Endothelial cell of umbilical vein (primary cell): ENCODE results near the gene MAS1L. TPM values are rescaled to one million over a fixed set of nuclear protein-coding genes. Genes with fewer than 3 reads are reported as not detected.

Source experiments
- BruUV-seq: library from RNA; stranded (reverse); fragments of 400-500 nt; replicated peaks from 2 replicates; lab custom pipeline; 2021; lab: Mats Ljungman, UMichigan
- CTCF ChIA-PET: fragments of 300-600, 350-600 bp; sonication (Branson Sonifier 250); formaldehyde crosslinking; loops from one replicate; lab custom pipeline; 2021; ENCODE audit warnings: antibody characterized with exemption, inconsistent platforms; lab: Charles Lee
- POLR2A ChIA-PET: fragments of 300-600, 350-600 bp; sonication (Branson Sonifier 250); formaldehyde crosslinking; loops from one replicate; lab custom pipeline; 2021; ENCODE audit warnings: antibody characterized with exemption, inconsistent platforms; lab: Charles Lee
- DNase-seq: peaks from one replicate; pipeline ENCODE4 v3.0.0-alpha.2; 2011; ENCODE audit warnings: low read depth, low spot score
- FAIRE-seq: peaks from 2 replicates; lab custom pipeline; 2011; peaks lifted over from hg19 to GRCh38; lab: Jason Lieb, UNC
- H2AFZ ChIP-seq: 2 replicates; pipeline ENCODE4 v1.6.0; 2012; ENCODE audit warnings: low read depth, low read length, control low read depth, inconsistent platforms
- H3K27ac ChIP-seq: 2 replicates; pipeline ENCODE4 v1.5.1; 2011; ENCODE audit warnings: low read depth, mild to moderate bottlenecking, control low read depth, low read length, moderate library complexity; ENCODE audit not compliant: insufficient read depth
- H3K27me3 ChIP-seq, 2 experiments: 2 replicates each; pipeline versions ENCODE4 v1.6.0 to v1.6.1; 2011; ENCODE audit warnings: low read length in 2 of 2, mixed read lengths in 1 of 2; ENCODE audit not compliant: control insufficient read depth in 2 of 2, insufficient read depth in 2 of 2
- H3K36me3 ChIP-seq, 2 experiments: 2 replicates in 1 of 2; 3 replicates in 1 of 2; pipeline ENCODE4 v1.5.1; 2011; ENCODE audit warnings: low read length in 2 of 2, mild to moderate bottlenecking in 1 of 2, moderate library complexity in 1 of 2; ENCODE audit not compliant: control insufficient read depth in 2 of 2, insufficient read depth in 2 of 2; ENCODE audit errors: extremely low read depth in 1 of 2
- H3K4me1 ChIP-seq: 3 replicates; pipeline ENCODE4 v1.5.1; 2011; ENCODE audit warnings: mild to moderate bottlenecking, low read length; ENCODE audit not compliant: control insufficient read depth, insufficient read depth; ENCODE audit errors: extremely low read depth
- H3K4me2 ChIP-seq: 2 replicates; pipeline ENCODE4 v1.6.1; 2011; ENCODE audit warnings: low read length, control low read depth, mixed read lengths; ENCODE audit not compliant: insufficient read depth
- H3K4me3 ChIP-seq, 3 experiments: fragments of 200-600 bp in 1 of 3; sonication (generic), shearing (Covaris generic) in 1 of 3; replicated peaks in 1 of 3; 2 replicates each; pipeline ENCODE4 v1.5.1; 2011 to 2016; ENCODE audit warnings: control low read depth in 3 of 3, low read length in 3 of 3, mild to moderate bottlenecking in 2 of 3, inconsistent platforms in 1 of 3, low read depth in 1 of 3, moderate library complexity in 1 of 3; ENCODE audit not compliant: insufficient read depth in 1 of 3
- H3K79me2 ChIP-seq: 2 replicates; pipeline ENCODE4 v1.6.0; 2012; ENCODE audit warnings: low read length, inconsistent platforms; ENCODE audit not compliant: control insufficient read depth, insufficient read depth
- H3K9ac ChIP-seq: replicated peaks from 2 replicates; pipeline ENCODE3; 2011; ENCODE audit warnings: low read length, control low read depth; ENCODE audit not compliant: insufficient read depth; ENCODE audit errors: extremely low read depth
- H3K9me1 ChIP-seq: replicated peaks from 3 replicates; pipeline ENCODE4 v1.6.0; 2011; ENCODE audit warnings: mild to moderate bottlenecking, low read length; ENCODE audit not compliant: control insufficient read depth, insufficient read depth; ENCODE audit errors: extremely low read depth
- H3K9me3 ChIP-seq: replicated peaks from 2 replicates; pipeline ENCODE4 v1.5.1; 2012; ENCODE audit warnings: low read length, inconsistent platforms; ENCODE audit not compliant: control insufficient read depth, insufficient read depth
- H4K20me1 ChIP-seq: replicated peaks from 2 replicates; pipeline ENCODE3; 2011; ENCODE audit warnings: mild to moderate bottlenecking, low read length; ENCODE audit not compliant: control insufficient read depth, insufficient read depth; ENCODE audit errors: extremely low read depth
- FOS ChIP-seq: IDR thresholded peaks from 2 replicates; pipeline ENCODE4 v1.6.1; 2011; ENCODE audit warnings: mild to moderate bottlenecking, low read length, moderate library complexity, borderline replicate concordance; ENCODE audit not compliant: insufficient read depth
- GATA2 ChIP-seq: IDR thresholded peaks from 2 replicates; pipeline ENCODE4 v1.7.0; 2011; ENCODE audit warnings: low read depth, mild to moderate bottlenecking, moderate library complexity, mixed read lengths, low read length; ENCODE audit not compliant: insufficient read length, insufficient read depth
- JUN ChIP-seq: IDR thresholded peaks from 2 replicates; pipeline ENCODE4 v1.6.1; 2011; ENCODE audit warnings: borderline replicate concordance, low read depth; ENCODE audit not compliant: insufficient read length, insufficient read depth
- MYC ChIP-seq: IDR thresholded peaks from one replicate; pipeline ENCODE4 v1.6.1; 2011; ENCODE audit warnings: mild to moderate bottlenecking, low read depth, low read length
- dilution Hi-C: fragments of 300-500 bp; cut with MboI; formaldehyde crosslinking; loops from one replicate; pipeline ENCODE4 v1.15.0; 2019; ENCODE audit warnings: low sequenced_read_pairs; ENCODE audit not compliant: extremely low pct_ligation_motif_present
- intact Hi-C: fragments of 100-400 bp; cut with micrococcal nuclease; formaldehyde crosslinking; loops from one replicate; pipeline ENCODE4 v1.10.0; 2022
- polyA plus RNA-seq, 4 experiments: library from polyadenylated mRNA; depleted of rRNA in 3 of 4; stranded (reverse) in 3 of 4; unstranded in 1 of 4; fragments of >200 nt; gene quantifications; 2 replicates each; pipeline versions ENCODE4 v1.2.1 to v1.2.3, GENCODE V29; 2011 to 2012; ENCODE audit warnings: missing spikeins in 1 of 4
- total RNA-seq: library from RNA; stranded (reverse); gene quantifications from 2 replicates; pipeline ENCODE4 v1.2.3, GENCODE V29; 2021
- TF ChIP-seq, protein P1 (sequence below): IDR thresholded peaks from 2 replicates; pipeline ENCODE4 v1.6.1; 2011; ENCODE audit not compliant: insufficient read depth, insufficient read length
- TF ChIP-seq, protein P2 (sequence below), 2 donors: IDR thresholded peaks; 1 replicate in 1 of 2; 2 replicates in 1 of 2; pipeline ENCODE4 v1.5.1; 2011; ENCODE audit warnings: low read length in 2 of 2, mild to moderate bottlenecking in 2 of 2, moderate library complexity in 2 of 2, control low read depth in 1 of 2, inconsistent platforms in 1 of 2, low read depth in 1 of 2; ENCODE audit not compliant: insufficient read depth in 1 of 2; ENCODE audit errors: extremely low read depth in 1 of 2

MAS1L gene
- total and polyA plus RNA-seq, 2 donors (not counting 3 experiments of a cell fraction or from before 2014, with no cell fraction given): not detected

DNA sequence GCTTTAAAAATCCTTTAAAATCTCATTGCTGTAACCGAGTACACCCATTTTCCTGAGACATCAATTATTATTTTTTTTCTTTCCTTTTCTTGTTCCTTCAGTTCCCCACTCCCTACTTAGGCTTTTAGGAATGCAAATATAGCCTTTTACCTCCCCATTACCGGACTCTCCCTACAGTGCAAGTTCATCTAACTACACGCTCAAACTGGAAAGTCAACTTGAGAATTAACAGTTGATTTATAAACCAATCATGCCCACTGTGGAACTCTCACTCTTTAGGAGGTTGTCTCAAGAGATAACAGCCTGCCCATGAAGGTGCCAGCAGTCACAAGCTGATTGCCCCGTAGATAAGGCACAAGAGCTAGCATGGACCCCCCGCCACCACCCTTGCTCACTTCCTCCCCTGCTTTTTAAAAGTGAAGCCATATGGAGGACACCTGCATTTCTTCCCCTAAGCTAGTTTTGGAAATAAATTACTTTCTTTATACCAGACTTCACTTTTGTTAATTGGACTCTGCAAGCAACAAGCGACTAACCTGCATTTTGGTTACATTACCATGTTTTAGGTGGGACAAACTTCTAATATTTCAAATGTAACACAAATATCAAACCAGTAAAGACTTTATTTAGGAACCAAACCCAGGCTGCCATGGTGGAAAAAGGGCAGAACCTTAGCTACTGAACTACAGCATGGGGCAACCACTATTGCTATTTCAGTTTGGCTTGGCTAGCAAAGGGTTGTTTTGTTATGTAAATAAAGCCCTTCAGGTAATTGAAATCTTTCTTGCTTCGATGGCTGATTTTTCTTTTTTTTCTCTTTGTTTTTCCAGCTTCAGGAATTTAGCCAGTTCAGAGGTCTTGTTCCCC lies 36.9 kb upstream of the MAS1L start:
- Histone ChIP-seq H4K20me1 (no peaks in the 10 kb centered on the region), H3K4me3 (no peak overlapping the region), H3K36me3 (no peaks in the 10 kb centered on the region), H3K9ac (no peak overlapping the region), H3K9me3 (no peaks in the 10 kb centered on the region), H3K9me1 (no peaks in the 10 kb centered on the region), H3K27ac (no peak overlapping the region), H3K79me2 (no peaks in the 10 kb centered on the region), H3K4me1 (no peaks in the 10 kb centered on the region), H3K4me2 (no peak overlapping the region), H2AFZ (no peak overlapping the region), H3K27me3 (no peaks in the 10 kb centered on the region)
- no peak for FAIRE-seq
- ChIA-PET CTCF (no interaction called here), POLR2A (no interaction called here)
- no peak for DNase-seq
- intact Hi-C loops: loop anchor here (5.0 kb wide), 1 partner anchor 762 kb away; no protein-coding TSS in a partner anchor
- TF ChIP-seq, protein P1, sequence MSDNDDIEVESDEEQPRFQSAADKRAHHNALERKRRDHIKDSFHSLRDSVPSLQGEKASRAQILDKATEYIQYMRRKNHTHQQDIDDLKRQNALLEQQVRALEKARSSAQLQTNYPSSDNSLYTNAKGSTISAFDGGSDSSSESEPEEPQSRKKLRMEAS: no peak
- TF ChIP-seq MYC: no peak
- TF ChIP-seq GATA2: no peak
- no peak for TF ChIP-seq FOS
- BruUV-seq: no TSS peak
- dilution Hi-C loops: no loop called here

DNA sequence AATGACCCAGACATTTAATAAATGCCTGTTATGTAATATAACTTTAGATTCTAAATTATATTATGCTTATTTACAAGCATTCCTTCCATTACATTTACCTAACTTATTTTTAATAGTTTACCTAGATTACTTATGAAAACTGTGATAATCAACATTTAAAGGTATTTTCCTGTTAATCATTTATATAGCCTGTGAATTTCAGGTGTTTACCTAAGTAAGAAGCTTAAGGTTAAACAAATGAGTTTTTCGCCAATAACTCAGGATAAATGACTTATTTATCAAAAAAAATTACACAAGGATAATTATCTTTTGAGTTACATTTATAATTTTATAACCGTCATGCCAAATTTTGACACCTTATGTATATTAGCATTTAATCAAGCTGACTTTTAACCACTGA lies 36.3 kb upstream of the MAS1L start:
- CTCF ChIA-PET: no interaction called here
- intact Hi-C loops: no loop called here
- BruUV-seq: no TSS peak
- TF ChIP-seq JUN: no peak
- TF ChIP-seq, protein P1: no peak
- TF ChIP-seq, protein P2, sequence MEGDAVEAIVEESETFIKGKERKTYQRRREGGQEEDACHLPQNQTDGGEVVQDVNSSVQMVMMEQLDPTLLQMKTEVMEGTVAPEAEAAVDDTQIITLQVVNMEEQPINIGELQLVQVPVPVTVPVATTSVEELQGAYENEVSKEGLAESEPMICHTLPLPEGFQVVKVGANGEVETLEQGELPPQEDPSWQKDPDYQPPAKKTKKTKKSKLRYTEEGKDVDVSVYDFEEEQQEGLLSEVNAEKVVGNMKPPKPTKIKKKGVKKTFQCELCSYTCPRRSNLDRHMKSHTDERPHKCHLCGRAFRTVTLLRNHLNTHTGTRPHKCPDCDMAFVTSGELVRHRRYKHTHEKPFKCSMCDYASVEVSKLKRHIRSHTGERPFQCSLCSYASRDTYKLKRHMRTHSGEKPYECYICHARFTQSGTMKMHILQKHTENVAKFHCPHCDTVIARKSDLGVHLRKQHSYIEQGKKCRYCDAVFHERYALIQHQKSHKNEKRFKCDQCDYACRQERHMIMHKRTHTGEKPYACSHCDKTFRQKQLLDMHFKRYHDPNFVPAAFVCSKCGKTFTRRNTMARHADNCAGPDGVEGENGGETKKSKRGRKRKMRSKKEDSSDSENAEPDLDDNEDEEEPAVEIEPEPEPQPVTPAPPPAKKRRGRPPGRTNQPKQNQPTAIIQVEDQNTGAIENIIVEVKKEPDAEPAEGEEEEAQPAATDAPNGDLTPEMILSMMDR (IDR thresholded peaks at IDR 0.05; ENCODE audit: extremely low read depth in 1 of 2, insufficient read depth in 1 of 2, low read depth in 1 of 2, low read length in 2 of 2): no peak
- Histone ChIP-seq H3K9me3 (no peaks in the 10 kb centered on the region), H3K9ac (no peak overlapping the region), H3K4me1 (no peaks in the 10 kb centered on the region), H3K4me3 (no peak overlapping the region), H2AFZ (no peak overlapping the region), H3K27me3 (no peaks in the 10 kb centered on the region), H3K27ac (no peak overlapping the region), H3K36me3 (no peaks in the 10 kb centered on the region), H3K4me2 (no peak overlapping the region), H3K9me1 (no peaks in the 10 kb centered on the region), H3K79me2 (no peaks in the 10 kb centered on the region), H4K20me1 (no peaks in the 10 kb centered on the region)
- POLR2A ChIA-PET: no interaction called here
- dilution Hi-C loops: no loop called here
- no peak for DNase-seq
- FAIRE-seq: no peak
